ENCODE results near the gene ADAM11. TPM values are rescaled to one million over a fixed set of nuclear protein-coding genes. Genes with fewer than 3 reads are reported as not detected.

The ADAM11 gene
- total and polyA plus RNA-seq, 2 donors from 2014 or later, result 0.24 to 0.28 TPM

DNA sequence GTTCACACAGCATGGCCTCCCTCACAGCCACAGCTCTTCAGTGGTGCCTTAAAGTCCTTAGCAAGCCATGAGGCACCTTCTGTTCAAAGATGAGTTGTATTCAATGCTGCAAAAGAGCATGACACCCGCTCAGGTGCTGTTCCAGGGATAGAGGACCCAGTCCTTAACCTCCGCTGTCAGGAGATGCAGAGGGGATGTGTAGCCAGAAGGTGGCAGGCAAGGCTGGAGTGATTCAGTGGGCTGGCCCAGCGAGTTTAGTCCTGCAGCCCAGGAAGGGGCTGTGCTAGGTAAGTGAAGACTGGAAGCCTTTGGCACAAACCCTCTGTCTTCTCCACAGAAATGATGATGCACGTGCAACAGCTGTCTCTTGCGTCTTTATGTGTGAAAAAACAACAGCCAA, 25.0 kb upstream of the ADAM11 start:
- TF ChIP-seq, protein P1, sequence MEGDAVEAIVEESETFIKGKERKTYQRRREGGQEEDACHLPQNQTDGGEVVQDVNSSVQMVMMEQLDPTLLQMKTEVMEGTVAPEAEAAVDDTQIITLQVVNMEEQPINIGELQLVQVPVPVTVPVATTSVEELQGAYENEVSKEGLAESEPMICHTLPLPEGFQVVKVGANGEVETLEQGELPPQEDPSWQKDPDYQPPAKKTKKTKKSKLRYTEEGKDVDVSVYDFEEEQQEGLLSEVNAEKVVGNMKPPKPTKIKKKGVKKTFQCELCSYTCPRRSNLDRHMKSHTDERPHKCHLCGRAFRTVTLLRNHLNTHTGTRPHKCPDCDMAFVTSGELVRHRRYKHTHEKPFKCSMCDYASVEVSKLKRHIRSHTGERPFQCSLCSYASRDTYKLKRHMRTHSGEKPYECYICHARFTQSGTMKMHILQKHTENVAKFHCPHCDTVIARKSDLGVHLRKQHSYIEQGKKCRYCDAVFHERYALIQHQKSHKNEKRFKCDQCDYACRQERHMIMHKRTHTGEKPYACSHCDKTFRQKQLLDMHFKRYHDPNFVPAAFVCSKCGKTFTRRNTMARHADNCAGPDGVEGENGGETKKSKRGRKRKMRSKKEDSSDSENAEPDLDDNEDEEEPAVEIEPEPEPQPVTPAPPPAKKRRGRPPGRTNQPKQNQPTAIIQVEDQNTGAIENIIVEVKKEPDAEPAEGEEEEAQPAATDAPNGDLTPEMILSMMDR (IDR thresholded peaks at IDR 0.05; ENCODE audit: borderline replicate concordance, extremely low read depth, insufficient read depth), result no peak
- peak in 1 of 5 donors; percentile 26 for DNase-seq
- intact Hi-C loops (cut with DNase I), result no loop called here
- Histone ChIP-seq H3K4me3 (ENCODE audit: low read length in 3 of 3) (no peak overlapping the region), H3K27ac (ENCODE audit: low read depth in 2 of 2, low read length in 2 of 2) (no peak overlapping the region), H3K9ac (ENCODE audit: low read length in 3 of 3) (no peak overlapping the region), H3K9me3 (ENCODE audit: control insufficient read depth in 2 of 3, insufficient read depth in 1 of 3, low read length in 3 of 3) (no peaks in the 10 kb centered on the region), H3K36me3 (ENCODE audit: control insufficient read depth in 2 of 3, insufficient read depth in 3 of 3, low read length in 3 of 3) (no peaks in the 10 kb centered on the region), H3K27me3 (ENCODE audit: control insufficient read depth, insufficient read depth, low read length) (no peaks in the 10 kb centered on the region), H3K4me1 (ENCODE audit: control insufficient read depth in 2 of 3, insufficient read depth in 2 of 3, low read depth in 1 of 3, low read length in 3 of 3) (no peaks in the 10 kb centered on the region)
- FAIRE-seq, result no peak

DNA sequence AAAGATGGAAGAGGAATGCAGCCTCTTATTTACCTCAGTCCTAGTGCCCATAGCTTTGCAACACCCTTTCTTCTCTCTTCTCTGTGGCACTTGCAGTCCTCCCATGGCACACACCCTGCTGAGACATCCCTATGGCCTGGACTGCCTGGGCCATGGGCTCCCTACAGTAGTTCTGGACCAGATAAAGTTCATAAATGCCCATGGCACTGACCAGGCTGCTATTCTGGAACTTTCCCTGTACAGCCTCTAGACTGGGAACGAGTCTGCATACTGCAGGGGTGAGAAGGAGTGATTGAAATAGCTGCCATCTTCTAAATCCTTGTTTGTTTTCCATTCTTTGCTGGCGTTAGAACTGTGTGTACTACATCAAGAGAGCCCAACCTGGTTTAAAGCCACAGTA, 24.5 kb upstream of the ADAM11 start:
- Histone ChIP-seq H3K4me1 (ENCODE audit: control insufficient read depth in 2 of 3, insufficient read depth in 2 of 3, low read depth in 1 of 3, low read length in 3 of 3) (no peaks in the 10 kb centered on the region), H3K36me3 (ENCODE audit: control insufficient read depth in 2 of 3, insufficient read depth in 3 of 3, low read length in 3 of 3) (no peaks in the 10 kb centered on the region), H3K27me3 (ENCODE audit: control insufficient read depth, insufficient read depth, low read length) (no peaks in the 10 kb centered on the region), H3K27ac (ENCODE audit: low read depth in 2 of 2, low read length in 2 of 2) (no peak overlapping the region), H3K9ac (ENCODE audit: low read length in 3 of 3) (no peak overlapping the region), H3K9me3 (ENCODE audit: control insufficient read depth in 2 of 3, insufficient read depth in 1 of 3, low read length in 3 of 3) (no peaks in the 10 kb centered on the region), H3K4me3 (ENCODE audit: low read length in 3 of 3) (no peak overlapping the region)
- intact Hi-C loops (cut with DNase I), result no loop called here
- DNase-seq (no peak), FAIRE-seq (no peak)
- TF ChIP-seq, protein P1 (IDR thresholded peaks at IDR 0.05; ENCODE audit: borderline replicate concordance, extremely low read depth, insufficient read depth), result no peak

DNA sequence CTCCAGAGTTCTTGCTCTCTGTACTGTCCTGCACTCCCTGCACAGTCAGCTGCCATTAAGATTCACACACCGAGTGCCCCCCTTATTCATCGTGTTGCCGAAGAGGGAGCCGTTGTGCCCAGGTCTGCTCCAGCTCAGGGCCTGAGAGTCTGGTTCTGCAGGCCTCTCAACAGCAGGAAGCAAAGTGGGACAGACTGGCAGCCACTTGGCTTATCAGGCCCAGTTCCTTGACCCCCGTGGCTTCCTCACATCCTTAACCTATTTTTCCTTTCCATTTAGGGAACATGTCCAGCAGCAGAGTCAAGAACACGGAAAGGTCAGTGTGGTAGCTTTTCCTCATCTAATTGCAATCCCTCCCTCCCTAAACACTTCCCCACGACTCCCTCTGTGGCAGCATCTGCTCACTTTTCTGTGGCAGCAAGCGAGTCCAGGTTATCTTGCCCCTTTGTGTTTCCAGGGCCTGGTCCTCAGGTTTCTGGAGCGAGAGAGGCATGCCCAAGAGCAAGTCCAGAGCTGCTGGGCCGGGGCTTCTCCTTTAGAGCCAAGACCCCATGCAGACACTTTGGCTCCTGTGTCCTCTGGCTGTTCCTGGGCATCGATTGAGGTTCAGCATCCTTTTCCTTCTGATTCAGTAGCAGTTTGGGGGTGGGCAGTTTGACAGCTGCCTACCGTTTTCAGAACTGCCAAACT, 22.1 kb upstream of the ADAM11 start:
- H3K27me3 ChIP-seq (ENCODE audit: control insufficient read depth, insufficient read depth, low read length), result no peaks in the 10 kb centered on the region
- no peak overlapping the region for H3K4me3 ChIP-seq (ENCODE audit: low read length in 3 of 3)
- H3K27ac ChIP-seq (ENCODE audit: low read depth in 2 of 2, low read length in 2 of 2), result no peak overlapping the region
- intact Hi-C loops (cut with DNase I), result no loop called here
- no peaks in the 10 kb centered on the region for H3K9me3 ChIP-seq (ENCODE audit: control insufficient read depth in 2 of 3, insufficient read depth in 1 of 3, low read length in 3 of 3)
- no peak for FAIRE-seq
- TF ChIP-seq, protein P1 (IDR thresholded peaks at IDR 0.05; ENCODE audit: borderline replicate concordance, extremely low read depth, insufficient read depth), result no peak
- no peak for DNase-seq
- no peaks in the 10 kb centered on the region for H3K36me3 ChIP-seq (ENCODE audit: control insufficient read depth in 2 of 3, insufficient read depth in 3 of 3, low read length in 3 of 3)
- no peaks in the 10 kb centered on the region for H3K4me1 ChIP-seq (ENCODE audit: control insufficient read depth in 2 of 3, insufficient read depth in 2 of 3, low read depth in 1 of 3, low read length in 3 of 3)
- no peak overlapping the region for H3K9ac ChIP-seq (ENCODE audit: low read length in 3 of 3)

All from kidney (tissue), 14 donors.